IMR-90 (cell line): ENCODE measurements around the gene SRGN.

Experiments used
- CEBPB ChIP-seq: IDR thresholded peaks from 2 replicates; pipeline ENCODE4 v1.6.1; 2012; ENCODE audit warnings: low read depth, low read length, improper control_type of control experiment
- CHD1 ChIP-seq: IDR thresholded peaks from 2 replicates; pipeline ENCODE4 v1.6.1; 2012; ENCODE audit warnings: low read depth, low read length, improper control_type of control experiment
- CTCF ChIP-seq: conservative IDR thresholded peaks from 2 replicates; pipeline ENCODE4 v1.5.1; 2012; ENCODE audit warnings: mild to moderate bottlenecking, low read depth, low read length, improper control_type of control experiment
- ELK1 ChIP-seq: fragments of 150-350 bp; IDR thresholded peaks from 2 replicates; pipeline ENCODE4 v1.6.1; 2016; ENCODE audit warnings: low read depth, mild to moderate bottlenecking, low read length, moderate library complexity, borderline replicate concordance
- FOS ChIP-seq: fragments of 150-350 bp; IDR thresholded peaks from 2 replicates; pipeline ENCODE4 v1.6.1; 2016; ENCODE audit warnings: low read depth, low read length
- MAFK ChIP-seq: IDR thresholded peaks from 2 replicates; pipeline ENCODE4 v1.6.1; 2012; ENCODE audit warnings: low read depth, low read length, improper control_type of control experiment
- MAZ ChIP-seq: IDR thresholded peaks from 2 replicates; pipeline ENCODE4 v1.6.1; 2012; ENCODE audit warnings: low read depth, mild to moderate bottlenecking, low read length, improper control_type of control experiment, moderate library complexity, borderline replicate concordance
- POLR2A ChIP-seq: IDR thresholded peaks from 2 replicates; pipeline ENCODE4 v1.6.1; 2012; ENCODE audit warnings: mild to moderate bottlenecking, low read depth, low read length
- RCOR1 ChIP-seq: IDR thresholded peaks from 2 replicates; pipeline ENCODE4 v1.6.1; 2012; ENCODE audit warnings: mild to moderate bottlenecking, low read length, improper control_type of control experiment; ENCODE audit not compliant: insufficient replicate concordance
- SMC3 ChIP-seq: fragments of 150-350 bp; IDR thresholded peaks from 2 replicates; pipeline ENCODE4 v1.6.1; 2016; ENCODE audit warnings: low read depth, mild to moderate bottlenecking, antibody characterized with exemption, low read length, moderate library complexity
- USF2 ChIP-seq: fragments of 150-350 bp; IDR thresholded peaks from 2 replicates; pipeline ENCODE4 v1.6.1; 2017; ENCODE audit warnings: mild to moderate bottlenecking, antibody characterized with exemption, low read length, low read depth

- TF ChIP-seq RCOR1, result no peak
- TF ChIP-seq CTCF, result peak; percentile 32
- TF ChIP-seq SMC3, result no peak
- no peak for TF ChIP-seq MAZ
- no peak for TF ChIP-seq POLR2A
- TF ChIP-seq MAFK, result no peak
- no peak for TF ChIP-seq CEBPB
- no peak for TF ChIP-seq USF2
- TF ChIP-seq CHD1, result no peak
- no peak for TF ChIP-seq ELK1
- TF ChIP-seq FOS, result no peak
These were observed 6.0 kb downstream of the SRGN start for GRCh38 chr10:69093933-69094332.
